ENCODE results near the gene ELK1. TPM values are rescaled to one million over a fixed set of nuclear protein-coding genes. Genes with fewer than 3 reads are reported as not detected.

Gene ELK1
- total and polyA plus RNA-seq, 2 donors from 2014 or later = 10.5 to 26.9 TPM

DNA sequence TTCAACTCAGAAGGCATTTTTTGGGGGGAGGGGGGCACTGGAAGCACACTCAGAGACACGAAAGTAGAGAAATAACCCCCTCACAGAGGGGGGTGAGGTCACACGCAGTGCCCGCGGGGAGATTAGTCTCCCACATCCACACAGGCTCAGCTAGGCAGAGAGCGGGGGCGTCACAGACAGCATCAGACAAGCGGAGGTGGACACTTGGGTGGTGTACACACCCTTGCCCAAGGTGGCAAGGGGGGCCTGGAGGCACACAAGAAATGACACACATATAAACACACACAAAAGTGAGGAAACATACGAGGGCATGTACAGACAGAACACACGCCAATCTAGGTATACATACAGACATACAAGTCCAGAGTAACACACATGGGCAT is 30.1 kb downstream of the ELK1 start:
- Histone ChIP-seq H3K4me1 (ENCODE audit: control insufficient read depth in 2 of 3, insufficient read depth in 2 of 3, low read depth in 1 of 3, low read length in 3 of 3) (no peaks in the 10 kb centered on the region), H3K27me3 (ENCODE audit: control insufficient read depth, insufficient read depth, low read length) (no peaks in the 10 kb centered on the region), H3K9me3 (ENCODE audit: control insufficient read depth in 2 of 3, insufficient read depth in 1 of 3, low read length in 3 of 3) (no peaks in the 10 kb centered on the region), H3K9ac (ENCODE audit: low read length in 3 of 3) (no peak overlapping the region), H3K4me3 (ENCODE audit: low read length in 3 of 3) (no peak overlapping the region), H3K36me3 (ENCODE audit: control insufficient read depth in 2 of 3, insufficient read depth in 3 of 3, low read length in 3 of 3) (no peaks in the 10 kb centered on the region), H3K27ac (ENCODE audit: low read depth in 2 of 2, low read length in 2 of 2) (no peak overlapping the region)
- DNase-seq (no peak), FAIRE-seq (no peak)
- intact Hi-C loops (cut with DNase I) = no loop called here
- TF ChIP-seq, protein P1, sequence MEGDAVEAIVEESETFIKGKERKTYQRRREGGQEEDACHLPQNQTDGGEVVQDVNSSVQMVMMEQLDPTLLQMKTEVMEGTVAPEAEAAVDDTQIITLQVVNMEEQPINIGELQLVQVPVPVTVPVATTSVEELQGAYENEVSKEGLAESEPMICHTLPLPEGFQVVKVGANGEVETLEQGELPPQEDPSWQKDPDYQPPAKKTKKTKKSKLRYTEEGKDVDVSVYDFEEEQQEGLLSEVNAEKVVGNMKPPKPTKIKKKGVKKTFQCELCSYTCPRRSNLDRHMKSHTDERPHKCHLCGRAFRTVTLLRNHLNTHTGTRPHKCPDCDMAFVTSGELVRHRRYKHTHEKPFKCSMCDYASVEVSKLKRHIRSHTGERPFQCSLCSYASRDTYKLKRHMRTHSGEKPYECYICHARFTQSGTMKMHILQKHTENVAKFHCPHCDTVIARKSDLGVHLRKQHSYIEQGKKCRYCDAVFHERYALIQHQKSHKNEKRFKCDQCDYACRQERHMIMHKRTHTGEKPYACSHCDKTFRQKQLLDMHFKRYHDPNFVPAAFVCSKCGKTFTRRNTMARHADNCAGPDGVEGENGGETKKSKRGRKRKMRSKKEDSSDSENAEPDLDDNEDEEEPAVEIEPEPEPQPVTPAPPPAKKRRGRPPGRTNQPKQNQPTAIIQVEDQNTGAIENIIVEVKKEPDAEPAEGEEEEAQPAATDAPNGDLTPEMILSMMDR (IDR thresholded peaks at IDR 0.05; ENCODE audit: borderline replicate concordance, extremely low read depth, insufficient read depth) = no peak

DNA sequence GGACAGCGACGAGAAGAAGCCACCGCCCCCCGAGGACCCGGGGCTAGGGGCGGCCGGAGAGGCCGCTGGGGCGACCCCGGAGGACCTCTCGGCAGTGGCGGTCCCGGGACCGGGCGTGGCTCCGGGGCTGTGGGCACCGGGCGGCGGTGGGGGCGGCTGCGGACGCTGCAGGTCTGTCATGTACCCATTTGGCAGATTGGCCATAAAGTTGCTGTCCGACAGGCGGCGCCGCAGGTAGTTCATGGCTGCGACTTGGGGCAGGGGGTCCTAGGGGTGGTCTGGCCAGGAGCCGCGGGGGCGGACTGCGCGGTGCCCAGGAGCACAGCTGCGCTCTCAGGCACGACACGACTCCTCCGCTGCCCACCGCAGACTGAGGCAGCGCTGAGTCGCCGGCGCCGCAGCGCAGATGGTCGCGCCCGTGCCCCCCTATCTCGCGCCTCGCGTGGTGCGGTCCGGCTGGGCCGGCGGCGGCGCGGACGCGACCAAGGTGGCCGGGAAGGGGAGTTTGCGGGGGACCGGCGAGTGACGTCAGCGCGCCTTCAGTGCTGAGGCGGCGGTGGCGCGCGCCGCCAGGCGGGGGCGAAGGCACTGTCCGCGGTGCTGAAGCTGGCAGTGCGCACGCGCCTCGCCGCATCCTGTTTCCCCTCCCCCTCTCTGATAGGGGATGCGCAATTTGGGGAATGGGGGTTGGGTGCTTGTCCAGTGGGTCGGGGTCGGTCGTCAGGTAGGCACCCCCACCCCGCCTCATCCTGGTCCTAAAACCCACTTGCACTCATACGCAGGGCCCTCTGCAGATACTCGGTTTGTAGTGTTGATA is 30.7 kb downstream of the ELK1 start, which contains the start of gene SYN1:
Gene SYN1 (minus strand): TSS at position 372 of the 817 bp plus-strand sequence. CDS start 129 bp downstream, at position 243.
- Histone ChIP-seq H3K9me3 (ENCODE audit: control insufficient read depth in 2 of 3, insufficient read depth in 1 of 3, low read length in 3 of 3) (no peaks in the 10 kb centered on the region), H3K4me3 (ENCODE audit: low read length in 3 of 3) (no peak within 1 kb of the TSS)
- TF ChIP-seq, protein P1 (IDR thresholded peaks at IDR 0.05; ENCODE audit: borderline replicate concordance, extremely low read depth, insufficient read depth) = peak; percentile 43

DNA sequence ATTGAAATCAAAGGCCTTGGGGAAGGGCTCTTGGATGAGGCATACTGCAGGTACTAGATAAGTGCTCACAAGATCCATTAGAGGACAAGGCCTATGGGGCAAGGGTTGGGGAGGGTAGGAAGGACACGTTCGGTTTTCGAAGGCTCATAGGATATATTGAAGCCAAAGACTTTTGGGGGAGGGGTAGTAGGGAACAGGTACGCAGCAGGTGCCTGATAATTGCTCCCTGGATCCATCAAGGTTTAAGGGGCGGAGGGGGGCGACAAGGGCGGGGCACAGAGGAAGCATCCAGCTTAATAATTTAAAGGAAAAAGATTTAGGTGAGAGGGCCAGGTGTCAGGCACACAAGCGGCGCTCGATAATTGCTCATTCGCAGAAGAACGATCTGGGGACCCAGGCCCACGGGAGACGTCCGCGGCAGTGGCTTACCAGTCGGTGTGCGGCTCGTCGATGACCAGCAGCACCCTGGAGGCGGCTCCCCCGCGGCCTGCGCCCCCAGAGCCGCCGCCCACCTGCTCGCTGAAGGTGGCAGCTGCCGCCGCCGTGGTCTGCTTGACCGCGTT is 31.4 kb downstream of the ELK1 start:
- H3K9ac ChIP-seq (ENCODE audit: low read length in 3 of 3) = no peak overlapping the region
- FAIRE-seq = no peak
- H3K4me1 ChIP-seq (ENCODE audit: control insufficient read depth in 2 of 3, insufficient read depth in 2 of 3, low read depth in 1 of 3, low read length in 3 of 3) = no peaks in the 10 kb centered on the region
- DNase-seq = no peak
- intact Hi-C loops (cut with DNase I) = no loop called here
- TF ChIP-seq, protein P1 (IDR thresholded peaks at IDR 0.05; ENCODE audit: borderline replicate concordance, extremely low read depth, insufficient read depth) = no peak
- no peak overlapping the region for H3K4me3 ChIP-seq (ENCODE audit: low read length in 3 of 3)
- no peaks in the 10 kb centered on the region for H3K36me3 ChIP-seq (ENCODE audit: control insufficient read depth in 2 of 3, insufficient read depth in 3 of 3, low read length in 3 of 3)
- H3K27ac ChIP-seq (ENCODE audit: low read depth in 2 of 2, low read length in 2 of 2) = no peak overlapping the region
- H3K9me3 ChIP-seq (ENCODE audit: control insufficient read depth in 2 of 3, insufficient read depth in 1 of 3, low read length in 3 of 3) = no peaks in the 10 kb centered on the region
- no peaks in the 10 kb centered on the region for H3K27me3 ChIP-seq (ENCODE audit: control insufficient read depth, insufficient read depth, low read length)

More for the DNA sequence above, 30.7 kb downstream of the ELK1 start, which contains the start of gene SYN1:
- no peak within 1 kb of the TSS for H3K9ac ChIP-seq (ENCODE audit: low read length in 3 of 3)
- H3K36me3 ChIP-seq (ENCODE audit: control insufficient read depth in 2 of 3, insufficient read depth in 3 of 3, low read length in 3 of 3) = no peaks in the 10 kb centered on the region
- no peaks in the 10 kb centered on the region for H3K27me3 ChIP-seq (ENCODE audit: control insufficient read depth, insufficient read depth, low read length)
- intact Hi-C loops (cut with DNase I) = no loop called here
- H3K27ac ChIP-seq (ENCODE audit: low read depth in 2 of 2, low read length in 2 of 2) = no peak within 1 kb of the TSS
- DNase-seq (peak; percentile 83 to 95 (median 90)), FAIRE-seq (no peak)
- H3K4me1 ChIP-seq (ENCODE audit: control insufficient read depth in 2 of 3, insufficient read depth in 2 of 3, low read depth in 1 of 3, low read length in 3 of 3) = no peaks in the 10 kb centered on the region

Measured in kidney (tissue), 14 donors.